HCT116 (cell line): ENCODE data around the gene HOTAIR.

ENCODE experiments used
- CTCF ChIP-seq, 3 experiments: fragments of 200-600 bp in 1 of 3; sonication (generic) in 1 of 3; IDR thresholded peaks in 2 of 3; conservative IDR thresholded peaks in 1 of 3; 2 replicates each; pipeline ENCODE4 v1.5.1; 2012 to 2017; ENCODE audit warnings: low read depth in 2 of 3, low read length in 2 of 3, antibody characterized with exemption in 1 of 3, borderline replicate concordance in 1 of 3, control low read depth in 1 of 3, mild to moderate bottlenecking in 1 of 3, mixed read lengths in 1 of 3, mixed run types in 1 of 3, moderate library complexity in 1 of 3; ENCODE audit not compliant: insufficient read depth in 1 of 3
- MAX ChIP-seq: IDR thresholded peaks from 2 replicates; pipeline ENCODE4 v1.6.1; 2012
- POLR2A ChIP-seq: IDR thresholded peaks from 2 replicates; pipeline ENCODE4 v1.7.0; 2011; ENCODE audit warnings: borderline replicate concordance; ENCODE audit not compliant: insufficient read depth, insufficient read length; ENCODE audit errors: extremely low read depth
- POLR2AphosphoS5 ChIP-seq: IDR thresholded peaks from 2 replicates; pipeline ENCODE4 v1.6.1; 2011; ENCODE audit warnings: mild to moderate bottlenecking, low read depth, low read length, moderate library complexity
- TCF7L2 ChIP-seq: IDR thresholded peaks from 2 replicates; pipeline ENCODE4 v1.7.0; 2011; ENCODE audit warnings: borderline replicate concordance, inconsistent platforms; ENCODE audit not compliant: insufficient read depth, insufficient read length; ENCODE audit errors: extremely low read depth

GRCh38 chr12:53971129-53971528, 3.6 kb downstream of the HOTAIR start:
- TF ChIP-seq CTCF (IDR thresholded peaks at IDR 0.05 in 2 of 3, conservative IDR thresholded peaks at IDR 0.05 in 1 of 3; ENCODE audit: borderline replicate concordance in 1 of 3, insufficient read depth in 1 of 3, low read depth in 2 of 3, low read length in 2 of 3), result no peak
- TF ChIP-seq POLR2A, result no peak
- TF ChIP-seq TCF7L2, result no peak
- TF ChIP-seq MAX, result no peak
- TF ChIP-seq POLR2AphosphoS5, result no peak
